ENCODE results near the gene ZNF548. TPM values are rescaled to one million over a fixed set of nuclear protein-coding genes. Genes with fewer than 3 reads are reported as not detected.
A peak's percentile ranks its signal among the peaks of the same experiment; 100 is the strongest.
"Not testable (repeated sequence)": the region's sequence is repeated elsewhere in the genome, so short reads cannot be mapped to it uniquely, and the experiment has no call there.

Gene ZNF548
- total RNA-seq, 2 experiments from 2014 or later: 23.8 to 28.8 TPM

DNA sequence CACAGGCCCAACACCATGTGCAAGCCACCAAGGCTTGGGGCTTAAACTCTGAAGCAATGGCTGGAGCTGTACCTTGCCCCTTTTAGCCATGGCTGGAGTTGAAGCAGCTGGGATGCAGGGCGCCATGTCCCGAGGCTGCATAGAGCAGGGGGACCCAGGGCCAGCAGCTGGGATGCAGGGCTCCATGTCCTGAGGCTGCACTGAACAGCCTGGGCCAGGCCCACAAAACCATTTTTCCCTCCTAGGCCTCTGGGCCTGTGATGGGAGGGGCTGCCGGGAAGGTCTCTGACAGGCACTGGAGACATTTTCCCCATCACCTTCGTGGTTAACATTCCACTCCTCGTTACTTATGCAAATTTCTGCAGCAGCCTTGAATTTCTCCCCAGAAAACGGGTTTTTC is 15.5 kb upstream of the ZNF548 start:
- no peaks in the 10 kb centered on the region for H3K4me1 Mint-ChIP-seq
- no peak overlapping the region for H3K4me3 Mint-ChIP-seq
- H3K27ac Mint-ChIP-seq: no peak overlapping the region
- CTCF ChIA-PET: no interaction called here
- H3K27me3 Mint-ChIP-seq: no peaks in the 10 kb centered on the region
- H3K36me3 Mint-ChIP-seq: peaks cover 83% of the 10 kb centered on the region
- no peak for ATAC-seq
- peaks cover 39% of the 10 kb centered on the region for H3K9me3 Mint-ChIP-seq (ENCODE audit: low read depth)
- no peak for DNase-seq

DNA sequence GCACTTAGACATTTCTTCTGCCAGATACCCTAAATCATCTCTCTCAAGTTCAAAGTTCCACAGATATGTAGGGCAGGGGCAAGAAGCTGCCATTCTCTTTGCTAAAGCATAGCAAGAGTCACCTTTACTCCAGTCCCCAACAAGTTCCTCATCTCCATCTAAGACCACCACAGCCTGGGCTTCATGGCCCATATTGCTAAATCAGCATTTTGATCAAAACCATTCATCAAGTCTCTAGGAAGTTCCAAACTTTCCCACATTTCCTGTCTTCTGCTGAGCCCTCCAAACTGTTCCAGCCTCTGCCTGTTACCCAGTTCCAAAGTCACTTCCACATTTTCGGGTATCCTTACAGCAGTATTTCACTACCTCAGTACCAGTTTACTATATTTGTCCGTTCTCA is 15.0 kb upstream of the ZNF548 start:
- DNase-seq, H3K4me3 Mint-ChIP-seq, H3K27ac Mint-ChIP-seq, ATAC-seq, H3K27me3 Mint-ChIP-seq, H3K4me1 Mint-ChIP-seq, CTCF ChIA-PET: not testable (repeated sequence)
- Mint-ChIP-seq H3K9me3 (ENCODE audit: low read depth) (peaks cover 41% of the 10 kb centered on the region), H3K36me3 (peaks cover 86% of the 10 kb centered on the region)

DNA sequence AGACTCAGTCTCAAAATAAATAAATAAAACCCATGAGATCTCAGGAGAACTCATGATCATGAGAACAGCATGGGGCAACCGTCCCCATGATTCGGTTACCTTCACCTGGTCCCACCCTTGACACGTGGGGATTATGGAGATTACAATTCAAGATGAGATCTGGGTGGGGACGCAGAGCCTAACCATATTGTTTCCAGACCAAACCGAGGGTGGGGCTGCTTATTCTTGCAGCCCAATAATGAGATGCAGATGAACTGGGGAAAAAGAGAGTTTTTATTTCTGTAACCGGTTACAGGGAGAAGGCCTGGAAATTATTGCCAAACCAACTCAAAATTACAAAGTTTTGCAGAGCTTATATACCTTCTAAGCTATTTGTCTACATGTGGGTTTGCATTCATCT is 13.5 kb upstream of the ZNF548 start:
- H3K9me3 Mint-ChIP-seq (ENCODE audit: low read depth): peaks cover 44% of the 10 kb centered on the region
- no peak for DNase-seq
- no peak overlapping the region for H3K27ac Mint-ChIP-seq
- no peaks in the 10 kb centered on the region for H3K4me1 Mint-ChIP-seq
- no peaks in the 10 kb centered on the region for H3K27me3 Mint-ChIP-seq
- CTCF ChIA-PET: no interaction called here
- H3K36me3 Mint-ChIP-seq: peaks cover 77% of the 10 kb centered on the region
- no peak overlapping the region for H3K4me3 Mint-ChIP-seq
- ATAC-seq: no peak

DNA sequence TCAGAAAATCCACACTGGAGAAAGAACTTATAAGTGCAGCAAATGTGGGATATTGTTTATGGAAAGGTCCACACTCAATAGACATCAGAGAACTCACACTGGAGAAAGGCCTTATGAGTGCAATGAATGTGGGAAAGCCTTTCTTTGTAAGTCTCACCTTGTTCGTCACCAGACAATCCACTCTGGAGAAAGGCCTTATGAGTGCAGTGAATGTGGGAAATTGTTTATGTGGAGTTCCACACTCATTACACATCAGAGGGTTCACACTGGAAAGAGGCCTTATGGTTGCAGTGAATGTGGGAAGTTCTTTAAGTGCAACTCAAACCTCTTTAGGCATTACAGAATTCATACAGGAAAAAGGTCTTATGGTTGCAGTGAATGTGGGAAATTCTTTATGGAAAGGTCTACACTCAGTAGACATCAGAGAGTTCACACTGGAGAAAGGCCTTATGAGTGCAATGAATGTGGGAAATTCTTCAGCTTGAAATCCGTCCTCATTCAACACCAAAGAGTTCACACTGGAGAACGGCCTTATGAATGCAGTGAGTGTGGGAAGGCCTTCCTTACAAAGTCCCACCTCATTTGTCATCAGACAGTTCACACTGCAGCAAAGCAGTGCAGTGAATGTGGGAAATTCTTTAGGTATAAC is 12.0 kb upstream of the ZNF548 start:
- Mint-ChIP-seq H3K4me1 (no peaks in the 10 kb centered on the region), H3K4me3 (no peak overlapping the region), H3K27ac (no peak overlapping the region), H3K27me3 (no peaks in the 10 kb centered on the region), H3K9me3 (ENCODE audit: low read depth) (peaks cover 43% of the 10 kb centered on the region), H3K36me3 (peaks cover 65% of the 10 kb centered on the region)
- CTCF ChIA-PET: no interaction called here
- DNase-seq (no peak), ATAC-seq (no peak)

DNA sequence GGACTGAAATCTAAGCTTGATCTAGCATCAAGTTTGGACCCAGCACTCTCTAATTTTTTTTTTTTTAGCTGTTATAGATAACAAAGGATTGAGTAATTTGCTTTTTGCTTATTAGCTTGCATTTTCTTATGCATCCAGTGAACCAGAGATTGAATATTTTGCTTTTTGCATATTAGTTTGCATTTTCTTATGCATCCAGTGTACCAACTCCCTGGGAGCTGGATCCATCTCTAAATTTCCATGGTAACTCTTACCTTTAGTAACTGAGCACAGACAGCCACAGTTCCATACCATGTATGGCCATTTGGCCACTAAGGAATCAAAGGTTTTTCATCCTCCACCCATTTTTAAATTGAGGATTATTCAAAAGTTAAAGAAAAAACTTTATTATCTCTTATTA is 8.7 kb upstream of the ZNF548 start:
- no peak for ATAC-seq
- H3K36me3 Mint-ChIP-seq: peaks cover 34% of the 10 kb centered on the region

DNA sequence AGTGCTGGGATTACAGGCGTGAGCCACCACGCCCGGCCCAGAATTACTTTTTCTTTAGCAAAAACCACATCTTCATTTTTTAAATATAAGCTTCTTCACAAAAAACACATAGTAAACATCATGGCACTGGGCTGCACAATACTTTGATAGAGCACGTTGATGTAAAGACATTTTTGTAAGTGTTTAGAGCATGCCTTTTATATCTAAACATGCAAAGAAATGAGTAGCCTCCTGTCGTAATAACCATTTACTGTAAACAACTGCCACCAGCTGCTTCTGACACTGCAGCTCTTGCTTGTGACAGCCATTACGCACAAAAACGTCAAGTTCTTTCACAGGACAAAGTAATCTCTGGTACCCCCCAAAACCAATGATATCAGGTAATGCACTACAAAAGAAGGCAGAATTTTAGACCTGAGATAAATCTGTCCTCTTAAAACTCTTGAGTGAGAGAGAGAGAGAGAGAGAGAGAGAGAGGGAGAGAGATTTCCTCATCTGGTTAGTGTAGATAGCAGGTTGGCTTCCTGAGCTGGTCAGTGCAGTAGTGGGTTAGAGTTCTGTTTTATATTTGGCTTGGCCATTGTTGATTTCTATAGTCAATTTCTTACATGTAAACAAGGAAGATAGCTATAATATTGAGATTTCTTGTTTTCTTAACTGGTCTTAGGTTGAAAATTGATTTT is 6.7 kb upstream of the ZNF548 start:
- Mint-ChIP-seq H3K4me3 (no peak overlapping the region), H3K27me3 (no peaks in the 10 kb centered on the region), H3K9me3 (ENCODE audit: low read depth) (peaks cover 22% of the 10 kb centered on the region), H3K36me3 (peaks cover 20% of the 10 kb centered on the region), H3K4me1 (no peaks in the 10 kb centered on the region), H3K27ac (no peak overlapping the region)
- ATAC-seq: no peak
- no peak for DNase-seq
- CTCF ChIA-PET: interaction anchor here (1.0 kb wide), 1 partner anchor 83 kb away, joined by 3 read pairs; no protein-coding TSS in a partner anchor

More for the DNA sequence above, 8.7 kb upstream of the ZNF548 start:
- Mint-ChIP-seq H3K27me3 (no peaks in the 10 kb centered on the region), H3K9me3 (ENCODE audit: low read depth) (peaks cover 32% of the 10 kb centered on the region), H3K27ac (no peak overlapping the region), H3K4me1 (no peaks in the 10 kb centered on the region), H3K4me3 (no peak overlapping the region)
- CTCF ChIA-PET: no interaction called here
- DNase-seq: no peak

DNA sequence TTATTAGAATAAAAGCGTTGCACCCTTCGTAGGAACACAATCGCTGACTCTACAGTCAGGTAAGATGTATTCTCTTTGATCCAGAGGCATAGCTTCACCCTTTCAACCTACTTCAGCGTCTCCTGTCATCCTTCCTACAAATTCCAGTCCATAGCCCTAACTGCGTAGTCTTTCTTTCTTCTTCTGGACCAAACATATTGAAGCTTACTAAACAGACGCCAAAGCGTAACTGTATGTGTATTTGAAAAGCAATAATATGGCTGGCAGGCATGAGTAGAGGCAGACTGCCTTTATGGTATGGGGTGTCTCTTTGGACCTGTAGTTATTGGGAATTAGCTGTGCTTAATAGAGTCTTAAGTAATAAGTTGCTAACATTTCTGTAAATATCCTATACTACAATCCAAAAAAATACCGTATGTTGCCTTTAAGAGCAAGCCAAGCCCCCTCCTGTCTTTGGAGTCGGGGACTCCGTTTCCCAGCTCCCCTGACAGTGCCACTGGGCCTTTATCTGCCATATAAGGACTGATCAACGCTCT is 392 bp upstream of the ZNF548 start:
- Mint-ChIP-seq H3K27me3 (no peaks in the 10 kb centered on the region), H3K36me3 (peaks cover 32% of the 10 kb centered on the region), H3K4me3 (peak overlapping the region; percentile 90), H3K9me3 (ENCODE audit: low read depth) (peaks cover 5% of the 10 kb centered on the region), H3K4me1 (peaks cover 30% of the 10 kb centered on the region), H3K27ac (peak overlapping the region; percentile 96)
- ATAC-seq (no peak), DNase-seq (no peak)
- CTCF ChIA-PET: interaction anchor here (0.9 to 1.5 kb wide), 5 partner anchors 16 to 197 kb away, joined by 3 to 4 read pairs (median 4); partner anchors contain the start of genes ZIK1, ZNF264 and ZNF460

DNA sequence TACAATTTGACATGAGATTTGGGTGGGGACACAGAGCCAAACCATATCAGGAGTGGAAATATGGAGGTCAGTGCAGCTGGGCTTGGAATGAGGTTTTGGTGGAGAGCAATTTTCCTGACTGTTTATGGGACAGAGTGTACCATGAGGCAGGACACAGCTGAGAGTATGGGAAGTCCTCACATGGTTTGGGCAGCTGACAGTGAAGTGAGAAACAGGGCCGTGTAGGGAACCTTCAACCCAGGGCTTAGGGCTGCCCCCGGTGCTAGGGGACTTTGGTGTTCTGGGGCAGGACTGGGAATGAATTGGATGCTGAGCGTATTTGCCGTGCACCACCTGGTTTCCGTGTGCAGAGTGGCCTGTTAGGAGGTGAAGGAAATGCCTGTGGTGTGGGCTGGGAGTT is 6.1 kb downstream of the ZNF548 start:
- H3K36me3 Mint-ChIP-seq: peaks cover 81% of the 10 kb centered on the region
- ATAC-seq (no peak), DNase-seq (no peak)
- no peaks in the 10 kb centered on the region for H3K27me3 Mint-ChIP-seq
- peaks cover 24% of the 10 kb centered on the region for H3K4me1 Mint-ChIP-seq
- H3K9me3 Mint-ChIP-seq (ENCODE audit: low read depth): peaks cover 25% of the 10 kb centered on the region
- H3K27ac Mint-ChIP-seq: no peak overlapping the region
- CTCF ChIA-PET: no interaction called here
- no peak overlapping the region for H3K4me3 Mint-ChIP-seq

DNA sequence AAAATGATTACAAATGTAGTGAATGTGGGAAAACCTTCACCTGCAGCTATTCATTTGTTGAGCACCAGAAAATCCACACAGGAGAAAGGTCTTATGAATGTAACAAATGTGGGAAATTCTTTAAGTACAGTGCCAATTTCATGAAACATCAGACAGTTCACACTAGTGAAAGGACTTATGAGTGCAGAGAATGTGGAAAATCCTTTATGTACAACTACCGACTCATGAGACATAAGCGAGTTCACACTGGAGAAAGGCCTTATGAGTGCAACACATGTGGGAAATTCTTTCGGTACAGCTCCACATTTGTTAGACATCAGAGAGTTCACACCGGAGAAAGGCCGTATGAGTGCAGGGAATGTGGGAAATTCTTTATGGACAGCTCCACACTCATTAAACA is 9.2 kb downstream of the ZNF548 start:
- H3K27ac Mint-ChIP-seq: no peak overlapping the region
- CTCF ChIA-PET: no interaction called here
- peaks cover 75% of the 10 kb centered on the region for H3K36me3 Mint-ChIP-seq
- ATAC-seq (no peak), DNase-seq (no peak)
- H3K9me3 Mint-ChIP-seq (ENCODE audit: low read depth): peaks cover 29% of the 10 kb centered on the region
- H3K27me3 Mint-ChIP-seq: no peaks in the 10 kb centered on the region
- H3K4me1 Mint-ChIP-seq: peaks cover 9% of the 10 kb centered on the region
- H3K4me3 Mint-ChIP-seq: no peak overlapping the region

DNA sequence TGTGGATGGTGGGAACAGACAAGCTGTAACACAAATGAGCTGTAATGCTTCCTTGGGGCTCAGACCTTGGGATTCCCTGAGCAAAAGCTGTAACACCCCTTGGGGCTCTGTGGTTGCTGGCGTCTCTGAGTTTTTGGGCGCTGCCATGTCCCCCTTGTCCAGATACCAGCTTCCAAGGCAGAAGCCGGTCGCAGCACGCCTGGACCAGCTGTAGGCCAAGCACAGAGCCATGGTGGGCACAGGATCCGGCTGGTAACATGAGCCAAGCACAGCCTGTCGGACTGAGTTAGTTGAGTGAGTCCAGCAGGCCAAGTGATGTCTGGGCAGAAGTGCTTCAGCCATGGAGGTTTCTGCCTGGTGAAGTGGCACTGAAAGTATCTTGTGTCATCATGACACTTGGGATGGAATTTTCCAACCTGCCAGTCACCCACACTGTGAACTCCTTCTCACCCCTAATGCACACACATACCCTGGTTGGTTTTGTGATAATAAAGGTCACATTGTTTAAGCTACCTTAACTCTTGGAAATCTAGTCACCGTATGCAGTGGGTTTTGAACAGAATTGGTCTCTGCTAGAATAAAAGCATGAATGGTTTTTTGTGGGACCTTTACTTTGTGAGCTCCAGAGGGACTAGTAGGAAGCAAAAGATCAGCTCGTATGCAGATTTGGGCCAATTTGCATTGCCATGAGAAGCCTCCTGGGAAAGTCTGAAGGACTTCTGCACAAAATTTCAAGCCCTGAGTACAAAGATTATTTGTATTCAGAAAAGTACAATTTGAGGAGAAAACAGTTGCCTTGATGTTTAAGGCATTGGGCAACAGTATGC is 14.3 kb downstream of the ZNF548 start:
- peaks cover 4% of the 10 kb centered on the region for H3K4me1 Mint-ChIP-seq
- H3K4me3 Mint-ChIP-seq: no peak overlapping the region
- no peak overlapping the region for H3K27ac Mint-ChIP-seq
- no peak for DNase-seq
- peaks cover 12% of the 10 kb centered on the region for H3K9me3 Mint-ChIP-seq (ENCODE audit: low read depth)
- H3K27me3 Mint-ChIP-seq: no peaks in the 10 kb centered on the region
- H3K36me3 Mint-ChIP-seq: peaks cover 26% of the 10 kb centered on the region
- CTCF ChIA-PET: no interaction called here
- ATAC-seq: no peak

DNA sequence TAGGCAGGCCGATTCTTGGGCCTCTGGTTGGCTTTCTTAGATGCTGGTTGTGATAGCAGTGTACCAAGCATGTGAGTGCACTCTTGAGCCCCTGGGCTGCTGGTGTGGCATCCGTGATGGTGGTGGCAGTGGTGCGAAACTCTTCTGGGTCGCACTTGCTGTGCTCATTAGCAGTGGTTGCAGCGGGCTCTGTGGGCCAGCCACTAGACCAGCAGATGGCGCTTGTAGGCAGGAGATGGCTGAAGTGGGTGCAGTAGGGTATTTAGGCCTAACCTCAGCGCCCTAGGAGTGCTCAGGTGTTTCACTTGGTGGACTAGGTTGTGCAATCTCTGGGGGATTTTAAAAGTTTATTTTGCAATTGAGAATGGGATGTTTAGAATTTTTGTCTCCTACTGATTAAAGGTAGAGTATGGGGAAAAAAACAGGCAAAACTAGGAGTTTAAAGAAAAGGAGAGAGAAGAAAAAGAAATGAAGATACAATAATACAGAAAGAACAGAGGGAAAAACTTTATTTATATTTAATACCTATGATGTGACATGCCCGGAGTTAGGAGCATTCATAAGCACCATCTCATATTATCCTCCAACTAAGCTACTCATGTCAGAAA is 17.0 kb downstream of the ZNF548 start:
- CTCF ChIA-PET: interaction anchor here (1.1 to 1.4 kb wide), 2 partner anchors 17 to 413 kb away, joined by 3 to 4 read pairs; no protein-coding TSS in a partner anchor
- Mint-ChIP-seq H3K4me3 (no peak overlapping the region), H3K27me3 (no peaks in the 10 kb centered on the region), H3K36me3 (peaks cover 9% of the 10 kb centered on the region), H3K27ac (no peak overlapping the region), H3K4me1 (peaks cover 15% of the 10 kb centered on the region), H3K9me3 (ENCODE audit: low read depth) (peaks cover 5% of the 10 kb centered on the region)
- DNase-seq (peak; percentile 81), ATAC-seq (peak; percentile 21)

DNA sequence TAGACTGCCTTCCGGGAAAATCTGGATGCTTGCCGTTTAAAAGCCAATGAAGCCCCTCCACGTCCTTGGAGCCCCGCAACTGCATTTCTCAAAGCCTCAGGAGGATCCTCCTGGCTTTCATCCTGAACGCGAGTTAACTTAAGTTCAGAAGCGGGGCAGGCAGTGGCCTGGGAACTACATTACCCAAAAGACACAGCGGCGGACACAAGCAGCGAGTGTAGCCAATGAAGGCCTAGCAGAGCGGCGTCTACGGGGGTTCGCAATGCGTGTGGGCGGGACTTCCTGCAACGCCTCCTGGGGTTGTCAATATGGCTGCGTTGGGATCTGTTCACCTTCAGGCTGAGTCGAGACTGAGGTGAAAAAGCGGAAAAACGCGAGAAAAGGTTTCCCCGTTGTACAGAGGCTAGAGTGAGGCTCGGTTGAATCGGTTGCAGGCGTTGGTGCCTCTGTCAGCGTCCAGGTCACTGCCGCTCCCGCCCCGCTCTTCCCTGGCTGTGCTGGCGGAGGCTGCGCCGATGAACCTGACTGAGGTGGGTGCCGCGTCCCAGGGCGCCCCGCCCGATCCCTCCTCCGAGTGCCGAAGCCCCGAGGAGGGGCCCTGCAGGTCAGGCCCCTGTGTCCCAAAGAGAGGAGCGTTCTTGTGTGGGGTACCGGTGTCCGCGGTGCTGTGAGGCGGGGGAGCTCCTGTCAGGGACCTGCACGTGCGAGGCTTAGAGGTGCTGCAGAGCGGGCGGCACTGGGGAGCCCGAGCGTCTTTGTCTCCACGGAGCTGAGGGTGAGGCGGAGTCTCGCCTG is 21.4 kb downstream of the ZNF548 start, which contains the start of gene ZNF17:
Gene ZNF17, plus strand, starts transcription at position 285 of the 795 bp plus-strand sequence. CDS start 2,455 bp downstream, outside the sequence.
- CTCF ChIA-PET: interaction anchor here (1.1 to 1.3 kb wide), 3 partner anchors 11 to 745 kb away, joined by 3 to 4 read pairs (median 4); no protein-coding TSS in a partner anchor
- H3K4me3 Mint-ChIP-seq: peak within 1 kb of the TSS; percentile 89
- peak; percentile 96 for DNase-seq
- ATAC-seq: peak; percentile 100
- H3K36me3 Mint-ChIP-seq: peaks cover 24% of the 10 kb centered on the region
- H3K4me1 Mint-ChIP-seq: peaks cover 22% of the 10 kb centered on the region
- H3K9me3 Mint-ChIP-seq (ENCODE audit: low read depth): peaks cover 12% of the 10 kb centered on the region
- H3K27me3 Mint-ChIP-seq: no peaks in the 10 kb centered on the region
- peak within 1 kb of the TSS; percentile 80 for H3K27ac Mint-ChIP-seq

Measured in activated CD8-positive, alpha-beta memory T cell treated with anti-CD3 and anti-CD28 coated beads, Interleukin-2, amount 10 ng/mL, durations not matched to agents 7 days and 5 days (primary cell).